ENCODE data around the gene HERC6. TPM values are rescaled to one million over a fixed set of nuclear protein-coding genes. Genes with fewer than 3 reads are reported as not detected.
"Not testable (repeated sequence)": the region's sequence is repeated elsewhere in the genome, so short reads cannot be mapped to it uniquely, and the experiment has no call there.

Gene HERC6
- total RNA-seq, 1 donor from 2014 or later, result 32.7 TPM

DNA sequence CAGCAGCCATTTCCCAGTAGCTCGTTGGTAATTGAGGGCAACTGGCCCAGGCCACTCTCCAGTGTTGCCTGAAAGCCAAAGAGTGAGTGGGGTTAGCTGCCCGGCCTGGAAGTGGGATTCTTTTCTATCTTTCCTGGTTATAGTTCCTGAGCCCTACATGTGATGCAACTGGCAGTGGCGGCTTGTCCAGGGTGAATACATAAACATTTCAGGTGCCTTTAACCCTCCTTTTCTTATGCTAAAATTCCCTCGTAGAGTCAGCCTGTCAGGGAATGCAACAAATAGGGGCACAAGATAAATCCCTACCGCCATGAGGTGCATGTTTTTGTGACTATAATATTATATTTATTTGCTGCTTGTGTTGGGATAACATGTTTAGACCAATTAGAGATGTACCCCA is 64.8 kb downstream of the HERC6 start:
- DNase-seq (ENCODE audit: low spot score in 2 of 2), result no peak
- Histone ChIP-seq H3K4me3 (no peak overlapping the region), H3K9me3 (no peaks in the 10 kb centered on the region), H3K27ac (no peak overlapping the region), H3K4me1 (no peaks in the 10 kb centered on the region), H3K27me3 (no peaks in the 10 kb centered on the region), H3K36me3 (no peaks in the 10 kb centered on the region)
- intact Hi-C loops (cut with DNase I), result no loop called here
- TF ChIP-seq, protein P1, sequence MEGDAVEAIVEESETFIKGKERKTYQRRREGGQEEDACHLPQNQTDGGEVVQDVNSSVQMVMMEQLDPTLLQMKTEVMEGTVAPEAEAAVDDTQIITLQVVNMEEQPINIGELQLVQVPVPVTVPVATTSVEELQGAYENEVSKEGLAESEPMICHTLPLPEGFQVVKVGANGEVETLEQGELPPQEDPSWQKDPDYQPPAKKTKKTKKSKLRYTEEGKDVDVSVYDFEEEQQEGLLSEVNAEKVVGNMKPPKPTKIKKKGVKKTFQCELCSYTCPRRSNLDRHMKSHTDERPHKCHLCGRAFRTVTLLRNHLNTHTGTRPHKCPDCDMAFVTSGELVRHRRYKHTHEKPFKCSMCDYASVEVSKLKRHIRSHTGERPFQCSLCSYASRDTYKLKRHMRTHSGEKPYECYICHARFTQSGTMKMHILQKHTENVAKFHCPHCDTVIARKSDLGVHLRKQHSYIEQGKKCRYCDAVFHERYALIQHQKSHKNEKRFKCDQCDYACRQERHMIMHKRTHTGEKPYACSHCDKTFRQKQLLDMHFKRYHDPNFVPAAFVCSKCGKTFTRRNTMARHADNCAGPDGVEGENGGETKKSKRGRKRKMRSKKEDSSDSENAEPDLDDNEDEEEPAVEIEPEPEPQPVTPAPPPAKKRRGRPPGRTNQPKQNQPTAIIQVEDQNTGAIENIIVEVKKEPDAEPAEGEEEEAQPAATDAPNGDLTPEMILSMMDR (IDR thresholded peaks at IDR 0.05), result no peak

DNA sequence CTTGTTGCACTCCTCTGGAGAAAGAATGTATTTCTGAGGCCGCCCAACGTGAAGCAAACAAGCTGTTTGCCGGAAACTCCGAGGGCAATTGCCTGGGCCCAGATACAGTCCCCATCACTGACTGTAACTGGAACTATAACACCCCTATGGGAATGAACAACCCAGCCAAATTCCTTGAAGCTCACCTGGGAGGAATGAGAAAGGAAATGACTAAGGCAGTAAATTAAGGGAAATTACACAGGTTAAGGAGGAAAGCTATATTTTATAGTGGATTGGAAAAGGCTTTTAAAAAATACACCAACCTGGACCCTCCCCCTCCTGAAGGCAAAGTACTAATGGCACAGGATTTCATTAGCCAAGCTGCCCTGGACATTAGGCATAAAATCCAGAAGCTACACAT is 66.6 kb downstream of the HERC6 start:
- DNase-seq (ENCODE audit: low spot score in 2 of 2), result no peak
- Histone ChIP-seq H3K4me3 (no peak overlapping the region), H3K9me3 (no peaks in the 10 kb centered on the region), H3K36me3 (no peaks in the 10 kb centered on the region), H3K4me1 (no peaks in the 10 kb centered on the region), H3K27ac (no peak overlapping the region), H3K27me3 (no peaks in the 10 kb centered on the region)
- intact Hi-C loops (cut with DNase I), result no loop called here
- TF ChIP-seq, protein P1 (IDR thresholded peaks at IDR 0.05), result no peak

DNA sequence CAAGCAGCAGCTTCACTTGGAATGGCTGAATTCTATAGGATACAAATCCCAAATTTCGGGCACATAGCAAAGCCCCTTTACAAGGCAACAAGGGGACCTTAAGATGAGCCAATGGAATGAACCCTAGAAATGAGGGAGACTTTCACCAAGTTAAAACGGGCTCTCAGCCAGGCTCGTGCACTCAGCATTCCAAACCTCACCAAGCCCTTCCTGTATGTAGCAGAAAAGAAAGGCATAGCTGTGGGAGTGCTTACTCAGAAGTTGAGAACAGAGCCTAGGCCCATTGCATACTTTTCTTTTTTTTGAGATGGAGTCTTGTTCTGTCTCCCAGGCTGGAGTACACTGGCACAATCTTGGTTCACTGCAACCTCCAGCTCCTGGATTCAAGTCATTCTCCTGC is 67.5 kb downstream of the HERC6 start:
- TF ChIP-seq, protein P1 (IDR thresholded peaks at IDR 0.05), result no peak
- H3K9me3 ChIP-seq, result no peaks in the 10 kb centered on the region
- intact Hi-C loops (cut with DNase I), result no loop called here
- H3K36me3 ChIP-seq, result no peaks in the 10 kb centered on the region
- H3K27ac ChIP-seq, result no peak overlapping the region
- H3K27me3 ChIP-seq, result no peaks in the 10 kb centered on the region
- no peak overlapping the region for H3K4me3 ChIP-seq
- H3K4me1 ChIP-seq, result no peaks in the 10 kb centered on the region
- DNase-seq (ENCODE audit: low spot score in 2 of 2), result no peak

DNA sequence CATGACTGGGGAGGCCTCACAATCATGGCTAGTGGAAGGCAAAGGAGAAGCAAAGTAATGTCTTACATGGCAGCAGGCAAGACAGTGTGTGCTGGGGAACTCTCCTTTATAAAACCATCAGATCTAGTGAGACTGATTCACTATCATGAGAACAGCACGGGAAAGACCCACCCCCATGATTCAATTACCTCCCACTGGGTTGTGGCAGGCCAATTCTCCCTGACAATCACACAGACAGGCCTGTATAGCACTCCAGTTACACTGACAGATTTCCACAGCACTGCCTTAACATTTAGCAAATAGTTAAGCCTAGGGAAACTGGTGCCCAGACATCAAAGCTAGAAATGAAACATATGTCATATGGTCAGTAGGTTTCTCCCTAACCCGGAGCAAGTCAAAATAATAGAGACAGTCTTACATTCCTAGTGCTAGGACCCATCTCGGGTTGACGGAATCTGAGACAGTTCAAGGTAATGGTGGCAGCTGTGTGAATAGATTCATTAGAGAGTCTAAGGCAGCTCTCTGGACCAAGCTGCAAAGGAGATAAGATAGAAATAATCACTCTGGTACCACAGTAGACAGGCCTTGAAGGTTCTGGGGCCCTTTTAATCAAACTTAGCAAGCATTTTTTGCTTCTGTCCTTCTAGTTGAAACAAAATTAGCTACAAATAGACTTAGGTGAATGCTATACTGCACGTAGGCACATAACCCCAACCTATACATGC is 68.9 kb downstream of the HERC6 start:
- no peak overlapping the region for H3K4me3 ChIP-seq
- intact Hi-C loops (cut with DNase I), result no loop called here
- no peaks in the 10 kb centered on the region for H3K9me3 ChIP-seq
- H3K27ac ChIP-seq, result no peak overlapping the region
- DNase-seq (ENCODE audit: low spot score in 2 of 2), result no peak
- TF ChIP-seq, protein P1 (IDR thresholded peaks at IDR 0.05), result no peak
- H3K36me3 ChIP-seq, result no peaks in the 10 kb centered on the region
- no peaks in the 10 kb centered on the region for H3K4me1 ChIP-seq
- no peaks in the 10 kb centered on the region for H3K27me3 ChIP-seq

DNA sequence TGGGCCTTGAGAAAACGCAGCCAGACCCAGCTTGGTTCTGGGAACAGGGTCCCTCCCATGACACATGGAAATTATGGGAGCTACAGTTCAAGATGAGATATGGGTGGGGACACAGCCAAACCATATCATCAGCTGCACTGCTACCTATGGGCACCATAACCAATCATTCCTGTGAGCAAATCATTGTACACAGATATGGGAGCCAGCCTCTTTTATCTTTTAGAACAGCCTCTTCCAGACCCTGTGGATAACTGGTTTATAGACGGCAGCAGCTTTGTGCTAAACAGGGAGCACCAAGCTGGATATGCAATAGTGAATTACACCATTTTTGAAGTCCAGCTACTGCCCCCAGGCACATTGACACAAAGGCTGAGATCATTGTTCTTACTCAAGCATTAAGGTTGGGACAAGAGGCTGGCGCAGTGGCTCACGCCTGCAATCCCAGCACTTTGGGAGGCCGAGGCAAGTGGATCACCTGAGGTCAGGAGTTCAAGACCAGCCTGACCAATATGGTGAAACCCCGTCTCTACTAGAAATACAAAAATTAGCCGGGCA is 69.6 kb downstream of the HERC6 start:
- intact Hi-C loops (cut with DNase I); H3K27me3 ChIP-seq; H3K9me3 ChIP-seq; H3K27ac ChIP-seq; DNase-seq (ENCODE audit: low spot score in 2 of 2); H3K4me3 ChIP-seq; H3K4me1 ChIP-seq; H3K36me3 ChIP-seq: not testable (repeated sequence)

DNA sequence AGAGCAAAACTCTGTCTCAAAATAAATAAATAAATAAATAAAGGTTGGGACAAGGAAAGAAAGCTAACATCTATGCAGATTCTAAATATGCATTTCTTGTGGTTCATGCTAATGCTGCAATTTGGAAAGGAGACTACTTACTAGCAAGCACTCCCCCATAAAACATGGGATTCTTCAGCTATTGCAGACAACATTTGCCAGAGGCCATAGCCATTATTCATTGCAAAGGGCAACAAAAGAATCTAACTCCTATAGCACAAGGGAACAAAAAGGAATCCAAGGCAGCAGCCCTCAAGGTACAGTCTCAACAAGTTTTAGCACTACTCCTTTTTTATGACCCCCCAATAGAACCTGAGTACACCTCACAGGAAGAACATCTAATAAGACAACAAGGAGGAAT is 70.2 kb downstream of the HERC6 start:
- Histone ChIP-seq H3K4me1 (no peaks in the 10 kb centered on the region), H3K27ac (no peak overlapping the region), H3K4me3 (no peak overlapping the region), H3K36me3 (no peaks in the 10 kb centered on the region), H3K27me3 (no peaks in the 10 kb centered on the region), H3K9me3 (no peaks in the 10 kb centered on the region)
- DNase-seq (ENCODE audit: low spot score in 2 of 2), result no peak
- TF ChIP-seq, protein P1 (IDR thresholded peaks at IDR 0.05), result no peak
- intact Hi-C loops (cut with DNase I), result no loop called here
